Liver (tissue), 3 donors: Measurements from ENCODE around the gene OTOP2.

Experiments
- CTCF ChIP-seq: fragments of 150-350 bp; IDR thresholded peaks from 2 replicates; pipeline ENCODE4 v1.5.1; 2017; ENCODE audit warnings: improper control_type of control experiment, low read depth, low read length; ENCODE audit not compliant: missing input control
- TF ChIP-seq, protein P1 (sequence below): IDR thresholded peaks from 2 replicates; pipeline ENCODE4 v1.6.1; 2016; ENCODE audit warnings: antibody characterized with exemption
- donor health status: healthy.
- donor health status: healthy.

DNA sequence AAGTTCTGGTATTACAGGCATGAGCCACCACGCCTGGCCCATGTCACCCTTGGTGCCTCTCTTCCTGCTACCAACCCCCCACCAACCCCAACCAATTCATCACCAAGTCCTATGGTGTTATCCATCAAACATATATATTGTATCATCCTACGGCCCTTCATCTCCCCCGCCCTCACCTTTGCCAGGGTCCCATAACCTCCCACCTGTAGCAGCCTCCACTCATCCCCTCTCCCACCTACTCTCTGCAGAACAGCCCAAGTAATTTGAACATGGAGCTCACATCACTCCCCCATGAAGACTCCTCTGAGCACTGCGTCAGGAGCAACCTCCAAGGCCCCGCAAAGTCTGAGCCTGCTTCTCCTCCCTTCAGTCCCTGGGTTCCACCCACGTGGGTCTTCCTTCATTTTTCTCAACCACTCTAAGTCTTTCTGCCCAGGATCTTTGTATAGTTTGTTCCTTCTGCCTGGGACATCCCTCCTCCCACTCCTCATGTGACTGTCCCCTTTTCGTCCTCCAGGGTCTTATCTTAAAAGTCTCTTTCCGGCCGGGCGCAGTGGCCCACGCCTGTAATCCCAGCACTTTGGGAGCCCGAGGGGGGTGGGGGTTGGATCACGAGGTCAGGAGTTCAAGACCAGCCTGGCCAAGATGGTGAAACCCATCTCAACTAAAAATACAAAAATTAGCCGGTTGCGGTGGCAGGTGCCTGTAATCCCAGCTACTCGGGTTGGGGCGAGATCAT is 55.5 kb downstream of the OTOP2 start:
- TF ChIP-seq CTCF: no peak
- TF ChIP-seq, protein P1, sequence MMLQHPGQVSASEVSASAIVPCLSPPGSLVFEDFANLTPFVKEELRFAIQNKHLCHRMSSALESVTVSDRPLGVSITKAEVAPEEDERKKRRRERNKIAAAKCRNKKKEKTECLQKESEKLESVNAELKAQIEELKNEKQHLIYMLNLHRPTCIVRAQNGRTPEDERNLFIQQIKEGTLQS: no peak
